ENCODE data around the gene MRPL21. TPM values are rescaled to one million over a fixed set of nuclear protein-coding genes. Genes with fewer than 3 reads are reported as not detected.

The MRPL21 gene
- total and polyA plus RNA-seq, 2 of the 13 experiments (the other 11 are each of a cell fraction or from before 2014, with no cell fraction given) = 61.5 to 100 TPM

GRCh38 chr11:68903288-68904247 is at the start of gene MRPL21, which contains the start of gene IGHMBP2 (continued):
- TF ChIP-seq SMAD1 (CRISPR knock-in tag; IDR thresholded peaks at IDR 0.05; ENCODE audit: borderline replicate concordance, low read depth) (no peak; the same call in 1 of the 2 replicates), LCORL (IDR thresholded peaks at IDR 0.05) (no peak), LCORL (CRISPR knock-in tag; IDR thresholded peaks at IDR 0.05) (peak; percentile 81), SP5 (CRISPR knock-in tag; IDR thresholded peaks at IDR 0.05; ENCODE audit: borderline replicate concordance, low read depth) (peak; percentile 20; the same call in 1 of the 2 replicates), NFE2L2 (IDR thresholded peaks at IDR 0.05; ENCODE audit: low read length) (no peak), PAWR (CRISPR knock-in tag; IDR thresholded peaks at IDR 0.05; ENCODE audit: borderline replicate concordance) (0 out of 2 replicates have a peak, but pooled peaks have one; percentile 50), ZNF143 (CRISPR knock-in tag; IDR thresholded peaks at IDR 0.05) (peak; percentile 66; the same call in 1 of the 2 replicates), NR1H2 (CRISPR knock-in tag; IDR thresholded peaks at IDR 0.05; ENCODE audit: borderline replicate concordance, low read depth) (peak; percentile 91), ZNF510 (CRISPR knock-in tag; IDR thresholded peaks at IDR 0.05; ENCODE audit: low read depth) (0 out of 2 replicates have a peak, but pooled peaks have one; percentile 56), ZNF234 (CRISPR knock-in tag; conservative IDR thresholded peaks at IDR 0.05) (no peak), ZNF431 (CRISPR knock-in tag; IDR thresholded peaks at IDR 0.05; ENCODE audit: borderline replicate concordance, low read depth) (peak; percentile 68; the same call in 1 of the 2 replicates), SRSF1 (optimal IDR thresholded peaks at IDR 0.05; ENCODE audit: low read depth, low read length) (no peak), BCL3 (CRISPR knock-in tag; IDR thresholded peaks at IDR 0.05) (no peak; the same call in 1 of the 2 replicates), U2AF2 (IDR thresholded peaks at IDR 0.05; ENCODE audit: low read depth, low read length) (no peak), MBD4 (IDR thresholded peaks at IDR 0.05; ENCODE audit: borderline replicate concordance, low read length) (no peak), KMT2B (CRISPR knock-in tag; IDR thresholded peaks at IDR 0.05) (peak; percentile 98), FOXK2 (IDR thresholded peaks at IDR 0.05) (no peak), CBX2 (IDR thresholded peaks at IDR 0.05; ENCODE audit: low read depth, low read length) (no peak), CBX2 (CRISPR knock-in tag; IDR thresholded peaks at IDR 0.05; ENCODE audit: low read depth) (no peak)
- TF ChIP-seq, protein P1, sequence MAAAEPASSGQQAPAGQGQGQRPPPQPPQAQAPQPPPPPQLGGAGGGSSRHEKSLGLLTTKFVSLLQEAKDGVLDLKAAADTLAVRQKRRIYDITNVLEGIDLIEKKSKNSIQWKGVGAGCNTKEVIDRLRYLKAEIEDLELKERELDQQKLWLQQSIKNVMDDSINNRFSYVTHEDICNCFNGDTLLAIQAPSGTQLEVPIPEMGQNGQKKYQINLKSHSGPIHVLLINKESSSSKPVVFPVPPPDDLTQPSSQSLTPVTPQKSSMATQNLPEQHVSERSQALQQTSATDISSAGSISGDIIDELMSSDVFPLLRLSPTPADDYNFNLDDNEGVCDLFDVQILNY (CRISPR knock-in tag; conservative IDR thresholded peaks at IDR 0.05) = peak; percentile 38; the same call in 1 of the 2 replicates
- TF ChIP-seq, protein P2, sequence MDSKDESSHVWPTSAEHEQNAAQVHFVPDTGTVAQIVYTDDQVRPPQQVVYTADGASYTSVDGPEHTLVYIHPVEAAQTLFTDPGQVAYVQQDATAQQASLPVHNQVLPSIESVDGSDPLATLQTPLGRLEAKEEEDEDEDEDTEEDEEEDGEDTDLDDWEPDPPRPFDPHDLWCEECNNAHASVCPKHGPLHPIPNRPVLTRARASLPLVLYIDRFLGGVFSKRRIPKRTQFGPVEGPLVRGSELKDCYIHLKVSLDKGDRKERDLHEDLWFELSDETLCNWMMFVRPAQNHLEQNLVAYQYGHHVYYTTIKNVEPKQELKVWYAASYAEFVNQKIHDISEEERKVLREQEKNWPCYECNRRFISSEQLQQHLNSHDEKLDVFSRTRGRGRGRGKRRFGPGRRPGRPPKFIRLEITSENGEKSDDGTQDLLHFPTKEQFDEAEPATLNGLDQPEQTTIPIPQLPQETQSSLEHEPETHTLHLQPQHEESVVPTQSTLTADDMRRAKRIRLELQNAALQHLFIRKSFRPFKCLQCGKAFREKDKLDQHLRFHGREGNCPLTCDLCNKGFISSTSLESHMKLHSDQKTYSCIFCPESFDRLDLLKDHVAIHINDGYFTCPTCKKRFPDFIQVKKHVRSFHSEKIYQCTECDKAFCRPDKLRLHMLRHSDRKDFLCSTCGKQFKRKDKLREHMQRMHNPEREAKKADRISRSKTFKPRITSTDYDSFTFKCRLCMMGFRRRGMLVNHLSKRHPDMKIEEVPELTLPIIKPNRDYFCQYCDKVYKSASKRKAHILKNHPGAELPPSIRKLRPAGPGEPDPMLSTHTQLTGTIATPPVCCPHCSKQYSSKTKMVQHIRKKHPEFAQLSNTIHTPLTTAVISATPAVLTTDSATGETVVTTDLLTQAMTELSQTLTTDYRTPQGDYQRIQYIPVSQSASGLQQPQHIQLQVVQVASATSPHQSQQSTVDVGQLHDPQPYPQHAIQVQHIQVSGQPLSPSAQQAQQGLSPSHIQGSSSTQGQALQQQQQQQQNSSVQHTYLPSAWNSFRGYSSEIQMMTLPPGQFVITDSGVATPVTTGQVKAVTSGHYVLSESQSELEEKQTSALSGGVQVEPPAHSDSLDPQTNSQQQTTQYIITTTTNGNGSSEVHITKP (CRISPR knock-in tag; IDR thresholded peaks at IDR 0.05; ENCODE audit: low read depth) = peak; percentile 66; the same call in 1 of the 2 replicates
- TF ChIP-seq, protein P3, sequence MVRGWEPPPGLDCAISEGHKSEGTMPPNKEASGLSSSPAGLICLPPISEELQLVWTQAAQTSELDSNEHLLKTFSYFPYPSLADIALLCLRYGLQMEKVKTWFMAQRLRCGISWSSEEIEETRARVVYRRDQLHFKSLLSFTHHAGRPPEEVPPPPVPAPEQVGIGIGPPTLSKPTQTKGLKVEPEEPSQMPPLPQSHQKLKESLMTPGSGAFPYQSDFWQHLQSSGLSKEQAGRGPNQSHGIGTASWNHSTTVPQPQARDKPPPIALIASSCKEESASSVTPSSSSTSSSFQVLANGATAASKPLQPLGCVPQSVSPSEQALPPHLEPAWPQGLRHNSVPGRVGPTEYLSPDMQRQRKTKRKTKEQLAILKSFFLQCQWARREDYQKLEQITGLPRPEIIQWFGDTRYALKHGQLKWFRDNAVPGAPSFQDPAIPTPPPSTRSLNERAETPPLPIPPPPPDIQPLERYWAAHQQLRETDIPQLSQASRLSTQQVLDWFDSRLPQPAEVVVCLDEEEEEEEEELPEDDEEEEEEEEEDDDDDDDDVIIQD (CRISPR knock-in tag; IDR thresholded peaks at IDR 0.05; ENCODE audit: low read depth) = no peak

All from HepG2 (cell line).